SK-N-DZ (cell line): ENCODE measurements around the gene TRPV3. TPM values are rescaled to one million over a fixed set of nuclear protein-coding genes. Genes with fewer than 3 reads are reported as not detected.
"Not testable (repeated sequence)": the region's sequence is repeated elsewhere in the genome, so short reads cannot be mapped to it uniquely, and the experiment has no call there.

Experiments used
- DNase-seq: peaks from one replicate; pipeline ENCODE4 v3.0.0-alpha.2; 2015; ENCODE audit warnings: low spot score
- polyA plus RNA-seq, 2 experiments: library from polyadenylated mRNA; depleted of rRNA; stranded (reverse); fragments of >200 nt; gene quantifications; 2 replicates each; pipeline ENCODE4 v1.2.3, GENCODE V29; 2014

Gene TRPV3
- polyA plus RNA-seq (2014; cell fraction: cytosol; rRNA removed) = 2.5 and 3.0 TPM in 2 replicates
- 5.4 and 5.8 TPM in 2 replicates for polyA plus RNA-seq (2014; cell fraction: nucleus; rRNA removed)

- DNase-seq = peak; percentile 56
Measured at GRCh38 chr17:3557768-3558583, at the start of gene TRPV3. Gene TRPV3, minus strand, starts transcription at chr17:3557812. Its CDS starts 2,962 bp downstream, at chr17:3554850.

DNA sequence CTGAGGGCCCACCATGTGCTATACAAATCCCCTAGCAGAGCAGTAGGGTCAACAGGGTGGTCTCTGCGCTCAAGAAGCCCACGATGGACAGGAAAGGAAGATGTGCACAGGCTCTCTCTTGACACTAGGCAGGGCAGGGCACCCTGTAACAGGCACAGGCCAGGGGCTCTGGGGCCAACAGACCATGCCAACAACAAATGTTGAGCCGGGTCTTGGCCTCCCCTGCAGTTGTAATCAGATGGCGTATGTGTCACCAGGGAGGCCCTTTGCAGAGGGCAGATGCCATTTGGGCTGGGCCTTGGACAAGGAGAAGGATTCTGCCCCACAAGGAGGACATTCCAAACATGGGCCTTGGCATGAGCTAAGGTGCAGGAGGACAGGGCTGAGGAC, 46.3 kb upstream of the TRPV3 start:
- DNase-seq = no peak

DNA sequence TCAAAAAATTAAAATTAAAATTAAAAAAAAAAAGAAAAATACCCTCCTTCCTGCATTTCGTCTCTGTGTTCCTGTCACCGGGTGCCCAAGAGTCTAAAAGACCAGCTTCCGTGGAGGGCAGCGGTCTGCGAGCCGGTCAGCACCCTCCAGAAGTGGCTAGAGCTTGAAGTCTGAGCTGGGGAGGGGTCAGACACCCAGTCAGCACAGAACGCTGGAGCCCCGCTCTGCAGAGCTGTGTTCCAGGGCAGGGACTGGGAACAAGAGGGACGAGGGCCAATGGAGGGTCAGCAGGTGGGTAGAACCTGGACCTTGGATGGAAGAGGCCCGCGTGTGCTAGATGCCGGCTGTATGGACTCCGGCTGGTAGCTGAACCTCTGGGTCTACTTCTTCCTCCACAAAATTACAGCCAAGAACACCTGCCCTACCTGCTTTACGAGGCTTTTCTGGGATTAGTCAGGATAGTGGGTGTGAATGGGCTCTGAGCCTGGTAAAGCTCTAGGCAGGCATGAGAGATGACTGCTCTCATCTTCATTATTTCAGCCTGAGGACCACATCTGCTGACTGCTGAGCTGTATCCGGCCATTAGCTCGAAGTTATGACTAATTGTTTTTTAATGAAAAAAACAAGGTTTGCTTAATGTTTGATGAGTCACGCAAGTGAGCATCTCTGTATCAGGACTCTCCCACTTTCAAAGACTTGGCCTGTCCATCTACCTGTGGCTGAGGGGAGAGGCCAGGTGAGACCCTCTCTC, 45.7 kb upstream of the TRPV3 start:
- DNase-seq = no peak

GRCh38 chr17:3602499-3602898, 44.9 kb upstream of the TRPV3 start:
- peak; percentile 45 for DNase-seq

- no peak for DNase-seq
Measured at GRCh38 chr17:3600529-3601205, 43.1 kb upstream of the TRPV3 start.

DNA sequence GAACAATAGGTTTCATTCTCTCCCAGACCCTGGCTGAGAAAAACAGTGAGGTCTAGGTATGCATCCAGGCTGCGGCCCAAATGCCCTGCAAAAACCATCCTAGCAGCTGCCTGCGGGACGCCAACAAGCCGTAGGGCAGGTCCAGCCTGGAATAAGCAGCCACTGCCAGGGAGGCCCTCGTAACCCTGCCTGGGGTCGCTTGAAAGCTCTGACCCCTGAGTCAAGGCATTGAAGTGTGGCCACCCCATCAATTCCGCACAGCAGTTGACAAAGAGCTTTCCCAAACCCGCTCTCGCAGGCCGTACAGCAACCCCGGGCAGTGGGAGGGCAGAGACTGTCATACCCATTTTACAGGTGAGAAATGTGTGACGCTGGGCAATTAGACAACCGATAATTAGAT, 40.5 kb upstream of the TRPV3 start:
- no peak for DNase-seq

- no peak for DNase-seq
Measured at GRCh38 chr17:3596804-3597464, 39.3 kb upstream of the TRPV3 start.

DNA sequence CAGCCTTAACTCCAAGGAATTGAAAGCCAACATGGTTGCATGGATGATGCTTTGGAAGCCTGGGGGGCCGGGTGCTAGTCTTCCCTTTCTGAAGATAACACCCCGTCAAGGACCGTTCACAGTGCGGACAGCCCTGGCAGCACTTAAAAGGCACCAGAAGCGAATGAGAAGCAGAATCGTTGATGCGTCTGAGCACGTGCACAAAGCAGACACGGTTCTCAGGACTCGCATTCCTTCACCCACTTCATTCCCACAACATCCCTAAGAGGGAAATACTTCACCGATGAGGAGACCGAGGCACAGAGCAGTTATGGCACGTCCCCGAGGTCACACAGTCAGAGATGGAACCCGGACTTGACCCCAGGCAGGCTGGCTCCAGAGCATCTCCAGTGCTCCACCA, 37.4 kb upstream of the TRPV3 start:
- no peak for DNase-seq

GRCh38 chr17:3594051-3594800, 36.6 kb upstream of the TRPV3 start:
- DNase-seq = no peak

DNA sequence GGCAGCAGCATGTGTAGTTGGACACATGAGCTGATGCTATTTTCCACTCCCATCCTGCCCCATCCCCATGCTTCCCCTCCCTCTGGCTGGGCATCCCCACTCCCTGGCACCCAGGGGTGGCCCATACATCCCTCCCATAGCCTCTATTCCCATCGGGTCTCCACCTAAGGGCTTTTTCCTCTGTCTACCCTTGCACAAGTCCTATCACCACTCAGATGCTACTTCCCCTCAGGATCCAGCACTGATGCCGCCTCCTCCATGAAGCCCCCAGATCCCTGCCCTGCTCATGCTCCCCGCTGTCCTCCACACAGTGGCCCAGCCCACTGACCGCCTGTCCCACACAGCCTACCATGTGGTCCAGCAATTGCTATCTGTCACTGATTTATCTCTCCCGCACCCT, 35.8 kb upstream of the TRPV3 start:
- DNase-seq = no peak

DNA sequence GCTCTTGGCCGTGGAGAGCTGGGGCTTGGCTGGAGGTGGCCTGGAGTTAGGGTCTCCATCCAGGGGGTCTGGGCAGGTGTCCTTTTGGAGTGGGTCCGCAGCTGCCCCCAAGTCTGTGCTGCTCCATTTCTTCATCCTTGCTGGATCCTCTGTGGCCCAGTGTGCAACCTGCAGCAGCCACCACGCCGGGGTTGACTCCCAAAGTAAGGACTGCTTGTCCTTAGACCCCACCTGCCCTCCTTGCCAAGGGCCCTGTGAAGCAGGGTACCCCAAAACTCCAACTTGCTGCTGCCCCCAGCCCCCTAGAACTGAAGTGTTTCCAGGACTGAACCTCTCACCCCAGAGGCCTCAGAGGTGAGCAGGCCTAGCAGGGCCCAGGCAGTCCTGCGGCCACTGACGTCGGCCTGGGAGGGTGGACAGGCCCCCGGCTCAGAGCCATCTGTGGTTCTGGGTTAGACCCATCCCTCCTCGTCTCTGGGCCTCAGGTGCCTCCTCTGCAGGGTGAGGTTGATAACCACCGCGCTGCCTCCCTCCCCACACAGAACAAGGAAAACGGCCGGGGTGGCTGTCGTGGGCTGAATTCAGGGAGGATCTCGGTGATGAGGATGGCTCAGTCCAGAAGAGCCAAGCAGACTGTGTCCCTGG, 34.7 kb upstream of the TRPV3 start:
- DNase-seq = no peak

DNA sequence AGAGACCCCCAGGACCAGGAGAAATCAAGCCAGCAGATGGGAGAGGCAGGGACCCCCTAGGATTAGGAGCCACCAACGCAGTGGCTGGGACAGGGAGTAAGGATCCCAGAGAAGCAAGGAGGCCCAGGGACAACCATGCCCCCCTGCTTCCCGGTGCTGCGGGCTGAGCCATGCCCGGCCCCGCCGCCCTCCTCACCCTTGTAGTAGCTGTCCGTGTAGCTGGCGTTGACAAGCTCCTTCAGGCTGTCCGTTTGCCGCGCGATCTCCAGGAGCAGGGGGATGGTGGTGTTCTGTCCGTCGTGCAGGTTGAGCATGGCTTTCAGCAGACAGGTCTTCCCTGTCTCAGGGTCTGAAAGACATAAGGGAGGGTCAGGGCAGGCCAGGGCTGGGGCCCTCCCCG, 33.2 kb upstream of the TRPV3 start:
- no peak for DNase-seq

DNA sequence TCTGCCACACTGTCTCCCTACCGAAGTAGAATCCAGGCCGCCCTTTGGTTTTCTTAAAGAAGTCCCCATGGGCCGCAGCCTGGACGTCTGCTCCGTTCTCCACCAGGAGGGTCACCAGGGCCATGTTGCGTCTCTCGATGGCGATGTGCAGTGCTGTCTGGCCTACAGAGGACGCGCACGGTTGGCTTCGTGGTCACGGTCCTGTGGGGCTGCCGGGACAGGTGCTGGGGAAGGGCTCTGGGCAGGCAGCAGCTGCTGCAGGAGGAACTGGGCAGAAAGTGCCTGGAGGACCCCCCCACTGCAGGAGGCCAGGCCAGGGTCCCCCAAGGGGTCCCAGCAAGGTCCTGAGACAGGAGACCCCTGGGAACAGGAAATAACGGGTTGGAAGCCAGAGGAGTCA, 32.6 kb upstream of the TRPV3 start:
- no peak for DNase-seq

GRCh38 chr17:3589784-3590183, 32.2 kb upstream of the TRPV3 start:
- DNase-seq = no peak

DNA sequence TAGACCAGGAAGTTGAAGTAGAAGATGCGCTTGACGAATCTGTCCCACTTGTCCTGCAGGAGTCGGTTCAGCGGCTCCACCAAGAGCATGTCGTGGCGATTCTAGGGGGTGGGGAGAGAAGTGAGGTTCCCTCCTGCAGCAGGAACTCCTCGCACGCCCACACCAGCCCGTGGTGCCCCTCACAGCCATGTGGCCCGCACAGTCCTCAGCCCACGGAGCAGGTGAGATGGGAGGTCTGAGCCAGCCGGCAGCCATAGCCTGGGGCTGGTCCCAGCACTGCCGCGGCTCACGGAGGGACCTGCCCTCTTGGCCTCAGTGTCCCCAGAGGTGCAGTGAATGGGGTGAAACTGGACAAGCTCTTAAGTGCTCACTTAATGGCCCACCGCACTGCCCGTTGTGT, 28.2 kb upstream of the TRPV3 start:
- DNase-seq = no peak

GRCh38 chr17:3583456-3583855, 25.8 kb upstream of the TRPV3 start:
- DNase-seq = no peak

DNA sequence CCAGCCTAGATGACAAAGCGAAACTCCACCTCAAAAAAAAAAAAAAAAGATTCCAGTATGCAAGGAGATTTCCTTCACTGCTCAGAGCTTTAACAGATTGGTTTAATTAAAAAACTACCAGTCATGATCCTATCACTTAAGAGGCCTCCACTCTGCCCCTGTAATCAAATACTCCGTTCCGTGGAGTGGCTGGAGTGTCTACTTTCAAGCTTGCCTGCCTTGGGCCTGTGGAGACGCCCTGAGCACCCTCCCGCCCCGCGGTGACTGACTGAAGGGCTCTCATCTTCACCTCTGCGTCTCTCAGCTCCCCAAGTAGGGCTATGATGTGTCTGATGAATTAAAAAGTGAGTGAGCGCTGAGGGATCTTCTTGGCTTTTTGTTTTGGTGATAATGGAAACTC, 25.3 kb upstream of the TRPV3 start:
- peak; percentile 43 for DNase-seq

DNA sequence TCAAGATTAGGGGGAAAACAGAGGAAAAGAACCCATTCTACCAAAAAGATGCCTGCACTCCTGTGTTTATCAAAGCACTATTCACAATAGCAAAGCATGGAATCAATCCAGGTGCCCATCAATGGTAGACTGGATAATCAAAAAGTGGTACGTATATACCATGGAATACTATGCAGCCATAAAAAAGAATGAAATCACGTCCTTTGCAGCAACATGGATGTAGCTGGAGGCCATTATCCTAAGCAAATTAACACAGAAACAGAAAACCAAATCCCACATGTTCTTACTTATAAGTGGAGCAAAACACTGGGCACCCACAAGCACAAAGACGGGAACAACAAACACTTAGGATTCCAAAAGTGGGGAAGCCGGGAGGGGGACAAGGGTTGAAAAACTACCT, 21.1 kb upstream of the TRPV3 start:
- DNase-seq = not testable (repeated sequence)

- DNase-seq = no peak
Measured at GRCh38 chr17:3576970-3577369, 19.4 kb upstream of the TRPV3 start.

DNA sequence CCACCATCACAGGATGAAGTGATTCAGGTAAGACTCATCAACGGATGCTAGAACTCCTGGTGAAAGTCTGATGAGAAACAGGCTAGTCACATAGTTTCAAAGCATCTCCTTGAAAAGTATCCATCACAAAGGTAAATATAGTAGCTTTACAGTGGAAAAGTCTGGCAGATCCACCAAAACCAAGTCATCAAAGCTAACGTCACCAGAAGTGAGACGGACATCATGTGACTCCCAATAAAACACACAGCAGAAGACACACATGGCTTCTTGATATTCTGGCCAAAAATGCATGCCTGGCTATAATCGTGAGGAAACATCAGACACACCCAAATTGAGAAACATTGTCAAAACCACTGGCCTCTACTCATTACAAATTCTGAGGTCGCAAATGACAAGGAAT, 17.9 kb upstream of the TRPV3 start:
- DNase-seq = no peak

- DNase-seq = no peak
Measured at GRCh38 chr17:3574231-3574630, 16.6 kb upstream of the TRPV3 start.
